NCI-H2196 treated with DMSO at 0.1 percent for 48 hours (cell line): ENCODE data around the gene CAVIN2.

Experiments
- DNase-seq: peaks from one replicate; lab custom pipeline; 2025; ENCODE audit not compliant: unreplicated experiment; lab: John Stamatoyannopoulos, UW

Gene CAVIN2

GRCh38 chr2:191864628-191865374 lies 17.9 kb upstream of the CAVIN2 start:
- DNase-seq, result no peak

- DNase-seq, result no peak
Measured at GRCh38 chr2:191863988-191864387, 17.1 kb upstream of the CAVIN2 start.

GRCh38 chr2:191862156-191862775 lies 15.4 kb upstream of the CAVIN2 start:
- DNase-seq, result no peak

GRCh38 chr2:191860760-191861466 lies 14.0 kb upstream of the CAVIN2 start:
- no peak for DNase-seq

- DNase-seq, result no peak
Measured at GRCh38 chr2:191859681-191860080, 12.8 kb upstream of the CAVIN2 start.

DNA sequence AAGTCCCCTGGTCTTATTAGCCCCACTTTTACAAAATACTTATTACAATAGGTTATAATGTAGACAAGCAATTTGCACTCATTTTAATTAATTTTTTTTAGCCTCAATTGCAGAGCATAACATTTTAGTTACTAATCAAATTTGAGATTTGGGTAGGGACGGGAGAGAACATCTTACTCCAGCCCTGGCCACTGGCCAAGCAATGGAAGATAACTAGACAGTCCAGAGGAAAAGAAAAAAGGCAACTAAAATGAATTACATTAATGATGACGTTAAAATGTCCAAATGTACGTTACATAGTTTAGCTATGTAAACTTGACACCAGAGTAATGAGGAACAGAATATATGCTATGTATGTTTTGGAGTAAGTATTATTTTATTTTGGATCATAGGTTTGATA lies 11.0 kb upstream of the CAVIN2 start:
- no peak for DNase-seq

GRCh38 chr2:191857259-191857805 lies 10.4 kb upstream of the CAVIN2 start:
- no peak for DNase-seq

- no peak for DNase-seq
Measured at GRCh38 chr2:191856111-191856876, 9.4 kb upstream of the CAVIN2 start.

DNA sequence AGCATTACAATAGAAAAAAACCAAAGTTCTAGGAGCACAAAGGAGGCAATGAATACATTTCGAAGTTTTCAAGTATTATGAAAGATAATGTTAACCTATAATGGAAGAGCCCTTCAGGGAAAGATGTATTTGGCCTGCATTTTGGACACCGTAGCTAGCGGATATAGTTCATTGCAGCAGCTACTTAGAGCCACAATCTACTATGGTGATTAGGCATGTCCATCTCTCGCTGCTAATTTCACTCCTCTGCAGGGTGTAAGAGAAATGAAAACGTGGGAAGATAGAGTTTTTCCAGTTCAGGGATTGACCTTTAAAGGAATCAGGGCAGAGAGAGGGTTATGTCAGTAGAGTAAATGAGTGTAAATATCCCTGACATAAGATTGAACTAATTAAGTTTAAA lies 8.5 kb upstream of the CAVIN2 start:
- DNase-seq, result no peak

GRCh38 chr2:191854382-191855372 lies 7.8 kb upstream of the CAVIN2 start:
- no peak for DNase-seq

GRCh38 chr2:191853843-191854242 lies 7.0 kb upstream of the CAVIN2 start:
- DNase-seq, result no peak

GRCh38 chr2:191851158-191851557 lies 4.3 kb upstream of the CAVIN2 start:
- DNase-seq, result no peak

GRCh38 chr2:191848771-191849767 lies 2.2 kb upstream of the CAVIN2 start:
- DNase-seq, result no peak

DNA sequence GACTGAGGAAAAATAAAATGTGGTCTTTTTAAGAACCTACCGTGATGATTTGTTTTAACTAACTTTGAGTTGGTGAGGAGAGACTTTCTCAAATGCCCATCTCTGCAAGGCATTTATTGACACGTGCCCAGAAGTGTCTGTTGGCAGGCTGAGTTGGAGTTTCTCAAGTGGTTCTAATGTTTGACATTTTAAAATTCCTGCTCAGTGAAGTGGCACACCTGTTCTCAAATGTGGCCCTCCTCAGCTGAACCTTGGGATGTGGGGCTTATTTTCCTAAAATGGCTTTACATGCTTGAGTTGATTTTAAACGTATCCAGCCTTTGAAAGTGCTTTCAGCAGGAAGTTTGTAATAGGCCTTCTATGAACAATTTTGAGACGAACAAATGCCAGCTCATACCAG lies 876 bp upstream of the CAVIN2 start:
- DNase-seq, result no peak

- no peak for DNase-seq
Measured at GRCh38 chr2:191845876-191846514, 893 bp downstream of the CAVIN2 start.

GRCh38 chr2:191845248-191845715 lies 1.6 kb downstream of the CAVIN2 start:
- DNase-seq, result no peak

GRCh38 chr2:191844706-191845105 lies 2.2 kb downstream of the CAVIN2 start:
- DNase-seq, result no peak

DNA sequence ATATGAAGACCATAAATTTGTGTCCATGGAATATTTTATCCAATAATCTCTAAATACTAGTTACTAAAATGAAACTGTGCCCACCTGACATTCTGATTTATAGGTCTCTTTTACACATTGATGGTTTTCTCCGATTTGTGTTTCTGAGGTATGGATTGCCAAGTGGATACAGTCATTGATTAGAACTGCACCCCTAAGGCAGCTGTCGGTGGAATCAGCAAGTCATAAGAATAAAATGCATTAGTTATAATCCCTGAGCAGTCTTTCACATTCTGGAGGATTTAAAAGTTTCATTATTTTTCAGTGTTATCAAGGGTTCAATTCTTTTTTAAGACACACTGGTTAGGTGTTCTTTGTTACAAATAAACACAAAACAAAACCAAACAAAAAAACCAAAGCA lies 6.0 kb downstream of the CAVIN2 start:
- no peak for DNase-seq
